ENCODE measurements around the gene HSD17B4. TPM values are rescaled to one million over a fixed set of nuclear protein-coding genes. Genes with fewer than 3 reads are reported as not detected.
"Not testable (repeated sequence)": the region's sequence is repeated elsewhere in the genome, so short reads cannot be mapped to it uniquely, and the experiment has no call there.

HSD17B4 gene, protein sequence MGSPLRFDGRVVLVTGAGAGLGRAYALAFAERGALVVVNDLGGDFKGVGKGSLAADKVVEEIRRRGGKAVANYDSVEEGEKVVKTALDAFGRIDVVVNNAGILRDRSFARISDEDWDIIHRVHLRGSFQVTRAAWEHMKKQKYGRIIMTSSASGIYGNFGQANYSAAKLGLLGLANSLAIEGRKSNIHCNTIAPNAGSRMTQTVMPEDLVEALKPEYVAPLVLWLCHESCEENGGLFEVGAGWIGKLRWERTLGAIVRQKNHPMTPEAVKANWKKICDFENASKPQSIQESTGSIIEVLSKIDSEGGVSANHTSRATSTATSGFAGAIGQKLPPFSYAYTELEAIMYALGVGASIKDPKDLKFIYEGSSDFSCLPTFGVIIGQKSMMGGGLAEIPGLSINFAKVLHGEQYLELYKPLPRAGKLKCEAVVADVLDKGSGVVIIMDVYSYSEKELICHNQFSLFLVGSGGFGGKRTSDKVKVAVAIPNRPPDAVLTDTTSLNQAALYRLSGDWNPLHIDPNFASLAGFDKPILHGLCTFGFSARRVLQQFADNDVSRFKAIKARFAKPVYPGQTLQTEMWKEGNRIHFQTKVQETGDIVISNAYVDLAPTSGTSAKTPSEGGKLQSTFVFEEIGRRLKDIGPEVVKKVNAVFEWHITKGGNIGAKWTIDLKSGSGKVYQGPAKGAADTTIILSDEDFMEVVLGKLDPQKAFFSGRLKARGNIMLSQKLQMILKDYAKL
- total RNA-seq (2014; rRNA removed; shearing (Covaris generic)): 62.6 and 90.6 TPM in 2 replicates
- polyA plus RNA-seq (2015; cell fraction: cytosol; rRNA removed): 73.2 and 93.6 TPM in 2 replicates
- 115 and 177 TPM in 2 replicates for polyA plus RNA-seq (2015; cell fraction: nucleus; rRNA removed)

DNA sequence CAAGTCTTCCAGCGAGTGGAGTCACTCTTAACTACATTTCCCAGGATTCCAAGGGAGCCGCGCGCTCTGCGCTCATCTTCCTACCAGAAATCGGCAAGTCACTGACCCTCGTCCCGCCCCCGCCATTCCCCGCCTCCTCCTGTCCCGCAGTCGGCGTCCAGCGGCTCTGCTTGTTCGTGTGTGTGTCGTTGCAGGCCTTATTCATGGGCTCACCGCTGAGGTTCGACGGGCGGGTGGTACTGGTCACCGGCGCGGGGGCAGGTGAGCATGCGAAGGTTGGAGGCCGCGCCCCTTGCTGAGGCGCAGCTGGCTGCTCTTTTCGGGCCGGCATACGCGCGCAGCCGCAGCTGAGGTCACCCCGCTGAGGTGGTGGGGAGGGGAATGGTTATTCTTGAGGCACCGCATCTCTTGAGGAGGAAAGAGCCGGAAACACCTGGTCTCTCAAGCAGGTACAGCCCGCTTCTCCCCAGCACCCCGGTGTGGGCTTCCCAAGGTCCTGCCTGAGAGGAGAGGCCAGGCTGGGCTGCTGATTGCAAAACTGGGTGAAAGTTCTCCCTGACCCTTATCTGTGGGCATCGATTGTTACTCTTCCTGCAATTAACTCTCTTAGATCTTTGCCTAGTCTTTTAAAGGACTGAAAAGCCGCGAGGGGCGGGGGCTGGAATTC is at the start of gene HSD17B4:
TSS of gene HSD17B4 (plus strand) at position 125 of the 667 bp plus-strand sequence. CDS start at position 204, 79 bp downstream.
- DNase-seq (ENCODE audit: low read depth): peak; percentile 79

DNA sequence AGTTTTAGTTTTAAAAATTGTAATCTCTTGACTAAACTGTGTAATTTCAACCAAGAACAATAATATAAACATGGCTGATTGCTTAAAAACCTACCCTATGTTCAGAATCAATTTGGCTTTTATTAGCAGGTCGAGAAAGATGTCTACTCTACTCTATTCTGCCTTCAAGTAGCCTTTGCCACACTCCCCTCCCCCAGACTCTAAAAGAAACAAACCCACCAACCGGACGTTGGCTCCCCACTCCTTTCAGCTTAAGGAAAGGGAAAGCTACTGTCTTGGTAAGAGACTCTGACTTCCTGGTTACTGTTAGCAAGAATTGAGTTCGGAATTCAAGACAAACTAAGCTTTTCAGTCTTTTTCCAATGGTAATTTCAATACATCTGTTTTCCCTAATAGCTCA is 49.7 kb upstream of the HSD17B4 start:
- no peak for DNase-seq (ENCODE audit: low read depth)

DNA sequence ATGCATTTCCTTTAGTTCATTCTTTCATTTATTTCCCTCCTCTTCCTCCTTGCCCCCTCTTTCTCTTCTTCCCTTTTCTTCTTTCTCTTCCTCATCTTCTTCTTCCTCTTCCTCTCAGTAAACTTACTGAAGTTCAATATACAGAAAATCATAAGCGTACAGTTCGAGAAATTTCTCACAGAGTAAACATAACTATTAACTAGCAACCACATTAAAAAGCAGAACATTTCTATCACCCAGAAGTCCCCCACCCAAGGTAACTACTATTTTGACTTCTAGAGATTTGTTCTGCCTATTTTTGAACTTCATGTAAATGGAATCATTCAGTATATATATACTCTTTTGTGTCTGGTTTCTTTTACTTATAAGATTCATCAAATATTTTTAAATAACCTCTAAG is 48.3 kb upstream of the HSD17B4 start:
- DNase-seq (ENCODE audit: low read depth): no peak

DNA sequence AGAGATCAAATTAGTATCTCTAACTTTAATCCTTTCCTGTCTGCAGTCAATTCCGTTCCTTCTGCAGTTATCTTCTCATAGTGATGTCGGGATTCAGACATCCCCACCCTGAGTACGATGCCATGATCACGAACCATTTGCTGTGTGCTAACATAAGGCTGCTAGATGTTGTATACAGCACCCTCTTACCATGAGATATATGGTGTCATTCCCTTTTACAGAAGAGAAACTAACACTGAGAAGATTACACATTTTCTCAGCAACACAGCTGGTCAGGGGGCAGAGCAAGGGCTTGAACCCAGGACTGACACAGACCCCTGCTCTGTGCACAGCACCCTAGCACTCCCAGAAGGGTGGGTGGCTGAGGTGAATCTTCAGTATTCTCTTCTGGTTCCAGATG is 46.9 kb upstream of the HSD17B4 start:
- DNase-seq (ENCODE audit: low read depth): no peak

DNA sequence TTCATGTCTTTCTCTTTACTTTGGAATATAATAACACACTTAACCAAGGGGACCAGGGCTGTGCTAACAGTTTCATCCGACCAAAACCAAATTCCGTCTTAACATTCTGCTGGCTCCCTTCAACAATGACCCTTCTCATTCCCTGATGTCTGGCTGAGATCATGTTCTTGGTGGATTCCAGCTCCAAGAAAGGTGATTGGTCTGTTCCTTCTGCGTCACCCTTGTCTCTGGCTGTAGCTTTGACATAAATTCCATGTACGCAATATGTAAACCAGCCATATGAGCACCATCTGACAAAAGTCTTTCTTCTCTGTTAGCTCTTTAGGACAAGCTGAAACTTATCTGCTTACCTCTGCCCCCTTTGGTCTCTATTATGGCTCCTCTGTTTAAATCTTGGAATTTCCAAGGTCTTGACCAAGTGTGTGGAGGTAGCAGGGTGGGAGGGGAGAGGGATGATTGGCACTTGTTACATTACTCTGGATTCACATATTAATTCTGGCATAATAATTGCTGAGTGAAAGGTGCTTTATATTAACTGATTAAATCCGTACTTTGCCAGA is 45.7 kb upstream of the HSD17B4 start:
- no peak for DNase-seq (ENCODE audit: low read depth)

DNA sequence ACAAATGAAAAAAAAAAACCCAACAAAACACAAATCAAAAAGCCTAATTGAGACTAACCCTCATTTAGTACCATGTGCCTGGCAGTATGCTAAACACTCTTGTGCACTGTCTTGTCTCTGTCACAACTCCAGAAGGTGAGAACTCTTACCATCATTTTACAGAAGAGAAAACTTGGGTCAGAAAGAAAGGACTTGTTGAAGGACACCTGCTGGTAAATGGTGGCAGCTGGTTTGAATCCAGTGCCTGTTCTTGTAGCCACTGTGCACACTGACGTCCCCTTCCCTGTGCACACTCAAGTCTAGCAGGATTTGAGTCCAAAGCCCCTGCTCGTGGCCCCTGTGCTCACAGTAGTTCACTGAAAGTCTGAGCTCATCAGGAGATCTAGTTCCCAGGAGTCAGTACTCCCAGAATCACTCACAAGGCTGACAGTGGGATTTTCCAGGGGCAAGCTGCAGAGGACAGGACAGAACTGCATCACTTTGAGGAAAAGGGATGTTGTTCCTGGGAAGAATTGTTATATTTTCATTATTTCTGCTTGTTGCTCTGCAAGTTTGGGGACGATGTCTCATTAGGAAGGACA is 43.0 kb upstream of the HSD17B4 start:
- DNase-seq (ENCODE audit: low read depth): no peak

DNA sequence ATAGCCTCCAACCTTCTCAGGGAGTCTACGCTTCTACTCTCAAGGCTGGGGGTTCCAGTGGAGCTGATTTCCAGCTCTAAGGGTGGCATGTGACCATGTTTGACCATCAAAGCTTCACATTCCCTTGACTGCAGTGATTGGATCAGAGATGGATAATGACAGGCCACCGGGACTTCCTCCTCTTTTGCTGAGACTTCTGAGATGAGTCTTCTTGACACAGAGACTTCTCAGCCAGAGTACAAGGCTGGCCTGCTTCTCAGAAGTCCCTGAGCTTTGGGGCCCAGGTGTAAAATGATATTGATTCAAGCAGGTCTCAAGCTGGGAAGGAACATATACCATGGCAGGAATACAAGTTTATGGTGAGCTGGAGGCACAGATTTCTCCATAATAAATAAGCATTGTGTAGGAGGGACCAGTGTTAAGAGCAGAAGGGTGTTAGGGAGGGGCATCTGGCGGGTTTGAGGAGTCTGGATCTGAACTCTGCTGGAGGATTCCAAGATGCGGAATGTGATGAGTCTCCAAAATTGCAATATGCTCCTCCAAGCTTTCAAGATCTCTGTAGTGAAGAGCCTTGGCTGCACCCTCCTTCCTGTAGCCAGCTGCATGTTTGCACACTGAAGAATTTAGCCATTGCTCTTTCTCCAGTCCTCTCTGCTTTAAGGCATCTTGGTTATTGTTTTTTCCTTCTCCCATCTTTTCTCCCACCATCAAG is 41.7 kb upstream of the HSD17B4 start:
- no peak for DNase-seq (ENCODE audit: low read depth)

DNA sequence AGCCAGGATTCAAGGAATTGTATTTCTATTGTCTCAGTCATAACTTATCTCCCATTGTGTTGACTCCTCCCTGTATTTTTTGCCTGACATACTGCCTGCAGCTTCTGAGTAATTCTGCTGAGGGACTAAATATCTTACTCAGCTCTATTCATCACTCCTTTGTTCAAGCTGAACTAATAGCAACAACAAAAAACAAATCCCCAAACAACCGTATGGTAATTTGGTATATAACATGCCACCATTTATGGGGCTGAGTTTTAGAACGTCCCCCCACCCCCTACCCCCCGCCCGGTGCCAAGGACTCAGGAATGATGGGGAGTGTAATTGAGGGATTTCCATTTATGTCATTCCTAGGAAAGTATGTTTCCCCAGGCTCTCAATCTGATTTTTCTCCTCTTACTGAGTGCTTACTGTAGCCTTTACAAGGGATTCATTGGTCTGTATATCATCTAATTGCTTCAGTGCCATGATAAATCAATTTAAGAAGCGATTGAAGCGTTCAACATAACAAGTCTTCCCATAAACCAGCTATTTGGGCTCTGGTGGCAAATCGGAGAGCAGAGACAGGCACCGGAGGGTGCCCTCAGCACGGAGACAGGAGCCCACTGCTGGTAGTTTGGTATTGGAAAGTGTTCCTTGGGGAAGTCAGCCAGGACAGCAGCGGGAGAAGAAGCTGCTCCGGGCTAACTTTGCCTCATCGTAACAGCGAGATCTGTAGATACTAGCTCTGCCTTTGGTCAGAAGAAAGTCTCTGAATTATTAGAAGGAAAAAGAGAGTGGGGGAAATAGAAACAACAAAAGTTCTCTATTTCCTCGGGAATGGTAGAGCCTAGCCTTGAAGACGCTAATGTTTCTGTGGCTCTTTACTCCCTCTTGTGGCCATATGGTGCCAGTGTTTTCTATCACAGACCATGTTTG is 40.7 kb upstream of the HSD17B4 start:
- peak; percentile 72 for DNase-seq (ENCODE audit: low read depth)

DNA sequence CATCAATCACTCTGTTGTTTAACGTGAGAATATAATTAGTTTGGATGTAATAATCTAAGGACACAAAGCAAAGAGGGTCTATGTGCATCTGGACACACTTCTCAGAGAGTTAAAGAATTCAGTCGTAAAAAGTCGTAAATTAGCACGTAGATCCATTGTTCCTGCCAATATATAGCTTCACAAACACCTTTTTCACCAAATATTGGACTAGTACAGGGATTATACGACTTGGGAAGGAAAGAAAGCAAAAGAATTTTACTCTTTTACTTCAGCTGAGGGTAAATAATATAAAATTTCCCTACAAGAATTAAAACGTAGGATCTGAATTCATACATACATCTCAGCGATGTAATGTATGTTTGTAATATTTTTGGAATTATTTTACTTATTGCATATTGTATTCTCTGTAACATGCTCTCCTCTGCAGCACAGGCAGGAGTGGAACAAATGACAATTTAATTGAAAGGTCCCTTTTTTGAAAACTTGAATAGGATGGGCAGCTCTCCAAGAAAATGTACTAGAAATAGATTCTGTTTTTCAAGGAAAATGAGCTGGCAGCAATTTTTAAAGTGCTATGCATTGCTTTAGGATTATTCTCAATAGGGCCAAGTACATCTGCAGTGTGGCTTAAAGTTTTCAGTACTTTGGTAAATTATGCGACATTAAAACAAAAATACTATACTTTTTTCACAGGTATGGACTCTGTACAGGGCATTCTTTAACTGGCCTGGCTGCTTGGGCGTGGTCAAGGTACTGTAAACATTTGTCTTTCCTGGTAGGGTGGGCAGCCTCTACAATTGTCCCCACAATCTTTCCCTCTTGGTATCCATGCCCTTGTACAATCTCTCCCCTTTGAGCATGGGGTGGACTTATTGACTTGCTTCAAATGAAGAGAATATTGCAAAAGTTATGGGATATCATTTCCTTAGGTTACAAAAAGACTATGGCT is 39.7 kb upstream of the HSD17B4 start:
- no peak for DNase-seq (ENCODE audit: low read depth)

DNA sequence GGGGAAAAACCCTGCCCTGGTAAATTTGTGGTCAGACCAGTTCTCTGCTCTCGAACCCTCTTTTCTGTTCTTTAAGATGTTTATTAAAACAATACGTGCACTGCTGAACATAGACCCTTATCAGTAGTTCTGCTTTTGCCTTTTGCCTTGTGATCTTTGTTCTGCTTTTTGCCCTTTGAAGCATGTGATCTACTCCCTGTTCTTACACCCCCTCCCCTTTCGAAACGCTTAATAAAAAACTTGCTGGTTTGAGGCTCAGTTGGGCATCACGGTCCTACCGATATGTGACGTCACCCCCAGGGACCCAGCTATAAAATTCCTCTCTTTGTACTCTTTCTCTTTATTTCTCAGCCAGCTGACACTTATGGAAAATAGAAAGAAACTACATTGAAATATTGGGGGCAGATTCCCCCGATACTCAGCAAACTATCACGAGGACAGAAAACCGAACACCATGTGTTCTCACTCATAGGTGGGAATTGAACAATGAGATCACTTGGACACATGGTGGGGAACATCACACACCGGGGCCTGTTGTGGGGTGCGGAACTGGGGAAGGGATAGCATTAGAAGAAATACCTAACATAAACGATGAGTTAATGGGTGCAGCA is 38.1 kb upstream of the HSD17B4 start:
- DNase-seq (ENCODE audit: low read depth): not testable (repeated sequence)

DNA sequence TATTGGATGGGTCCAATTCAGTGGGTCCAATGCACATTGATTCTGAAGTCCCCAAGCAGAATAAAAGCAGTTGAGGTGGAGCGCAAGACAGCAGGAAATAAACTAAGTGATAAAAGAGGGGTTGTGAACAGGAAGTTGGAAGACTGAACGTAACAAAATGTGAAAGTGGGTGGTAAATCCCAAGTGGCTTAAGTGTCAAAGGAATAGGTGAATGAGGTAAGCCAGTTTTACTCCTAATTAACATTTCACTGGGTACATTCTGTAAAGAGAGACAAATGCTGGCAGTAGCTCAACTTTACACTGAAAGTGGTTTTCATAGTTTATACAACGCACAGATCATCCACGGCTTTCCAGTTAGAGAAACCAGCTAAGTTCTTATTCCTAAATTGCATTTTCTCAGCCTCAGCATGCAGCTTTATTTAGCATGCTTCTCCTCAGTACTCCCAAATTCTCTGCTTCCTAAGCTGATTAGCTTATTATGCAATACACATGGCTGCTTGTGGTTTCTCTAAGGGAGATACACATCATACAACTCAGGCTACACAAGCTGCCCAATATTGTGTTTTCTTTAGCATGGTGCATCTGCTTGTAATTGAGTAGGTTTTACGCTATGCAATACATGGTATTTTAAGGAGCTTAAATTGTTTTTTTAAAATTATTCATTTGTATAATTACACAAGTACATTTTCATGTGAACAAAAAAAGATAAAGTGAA is 34.2 kb upstream of the HSD17B4 start:
- DNase-seq (ENCODE audit: low read depth): no peak

DNA sequence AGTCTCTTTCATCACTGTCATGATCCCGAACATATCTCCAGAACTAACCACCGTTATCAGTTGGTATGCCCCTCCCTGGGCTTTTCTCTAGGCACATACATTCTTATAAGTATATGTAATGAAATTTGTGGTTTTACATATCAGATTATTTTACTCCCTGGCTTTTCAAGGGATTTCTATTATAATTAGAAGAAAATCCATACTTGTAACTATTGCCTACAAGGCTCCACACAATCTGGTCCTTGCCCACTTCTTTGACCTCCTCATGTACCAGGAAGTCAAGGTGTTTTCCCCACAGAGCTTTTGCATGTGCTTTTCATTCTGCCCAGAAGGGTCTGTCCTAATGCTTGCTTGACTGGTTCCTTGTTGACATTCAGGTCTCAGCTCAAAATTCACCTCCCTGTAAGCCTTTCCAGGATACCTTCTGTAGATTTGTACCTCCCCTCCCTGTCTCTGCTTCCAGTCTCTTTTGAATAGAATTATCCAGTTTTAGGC is 33.6 kb upstream of the HSD17B4 start:
- no peak for DNase-seq (ENCODE audit: low read depth)

DNA sequence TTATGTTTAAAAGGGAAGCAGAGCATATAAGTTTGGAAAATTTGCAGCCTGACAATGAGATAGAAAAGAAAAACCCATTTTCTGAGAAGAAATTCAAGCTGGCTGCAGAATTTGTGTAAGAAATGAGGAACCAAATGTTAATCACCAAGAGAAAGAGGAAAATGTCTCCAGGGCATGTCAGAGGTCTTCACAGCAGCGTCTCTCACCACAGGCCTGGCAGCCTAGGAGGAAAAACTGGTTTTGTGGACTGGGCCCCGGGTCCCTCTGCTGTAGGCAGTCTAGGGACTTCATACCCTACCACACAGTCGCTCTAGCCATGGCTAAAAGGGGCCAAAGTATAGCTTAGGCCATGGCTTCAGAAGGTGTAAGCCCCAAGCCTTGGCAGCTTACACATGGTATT is 32.1 kb upstream of the HSD17B4 start:
- DNase-seq (ENCODE audit: low read depth): no peak

DNA sequence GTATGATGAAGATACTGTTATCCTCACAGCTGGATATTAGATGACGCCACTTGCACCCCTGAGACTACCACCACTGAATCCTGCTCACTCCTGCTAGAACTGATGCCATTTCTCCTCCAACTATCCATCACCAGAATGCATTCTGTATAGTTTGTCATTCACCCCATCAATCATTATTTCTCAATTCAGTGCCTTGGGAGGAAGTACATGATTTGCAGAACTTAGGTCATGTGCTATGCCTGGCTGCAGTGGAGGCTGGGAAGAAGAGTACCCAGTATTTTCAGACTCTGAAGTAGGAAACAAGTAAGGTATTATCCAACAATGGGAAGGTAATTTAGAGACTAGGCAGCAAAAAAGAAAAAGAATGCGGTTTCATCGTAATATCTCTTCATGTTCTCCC is 26.2 kb upstream of the HSD17B4 start:
- no peak for DNase-seq (ENCODE audit: low read depth)

DNA sequence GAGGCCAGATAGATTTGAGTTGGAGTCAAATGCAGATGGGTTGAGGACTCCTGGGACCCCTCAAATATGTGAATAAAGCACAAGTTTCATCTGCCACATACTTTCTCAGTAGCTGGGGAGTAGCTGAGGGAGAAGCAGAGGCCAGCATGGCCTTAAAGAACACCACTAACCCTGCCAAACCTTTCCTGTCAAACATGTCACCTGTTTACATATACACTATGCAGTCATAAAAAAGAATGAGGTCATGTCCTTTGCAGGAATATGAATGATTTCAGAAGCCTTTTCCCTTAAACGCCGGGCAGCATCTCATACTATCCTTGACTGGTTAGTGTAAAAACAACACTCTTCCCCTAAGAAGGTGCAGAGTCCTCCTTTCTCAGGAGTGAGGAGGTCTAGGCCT is 25.2 kb upstream of the HSD17B4 start:
- no peak for DNase-seq (ENCODE audit: low read depth)

DNA sequence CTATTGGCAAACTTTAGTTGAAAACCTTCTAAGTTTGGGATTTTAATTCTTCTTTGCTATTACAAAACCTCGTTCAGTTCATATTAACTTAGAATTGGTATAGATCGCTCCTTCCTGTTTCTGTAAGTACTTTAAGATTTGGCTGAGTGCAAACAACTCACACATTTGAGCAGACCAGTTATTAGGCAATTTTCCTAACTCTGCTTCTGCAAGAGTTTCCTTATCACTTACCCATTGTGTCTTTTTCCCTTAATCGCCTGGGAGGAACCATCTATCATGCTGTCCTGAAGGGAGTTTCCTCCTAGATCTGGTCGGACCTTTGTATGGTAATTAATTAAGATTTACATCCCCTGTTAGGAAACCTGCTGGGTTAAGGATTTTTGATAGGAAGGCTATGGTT is 24.7 kb upstream of the HSD17B4 start:
- not testable (repeated sequence) for DNase-seq (ENCODE audit: low read depth)

DNA sequence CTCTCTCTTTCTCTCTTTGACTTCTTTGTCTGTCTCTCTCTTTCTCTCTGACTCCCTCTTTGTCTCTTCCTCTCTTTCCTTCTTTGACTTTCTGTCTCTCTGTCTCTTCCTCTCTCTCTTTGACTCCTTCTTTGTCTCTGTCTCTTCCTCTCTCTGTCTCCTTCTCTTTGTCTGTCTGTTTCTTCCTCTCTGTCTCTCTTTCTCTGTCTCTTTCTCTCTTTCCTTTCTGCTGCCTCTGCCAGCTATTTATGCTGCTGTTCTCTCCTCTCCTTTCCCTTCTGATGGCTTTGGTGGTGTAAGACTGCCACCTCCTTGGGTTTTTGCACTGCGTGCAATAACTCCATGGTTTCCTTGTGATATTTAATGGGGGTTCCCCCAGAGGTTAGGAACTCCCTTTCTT is 24.1 kb upstream of the HSD17B4 start:
- not testable (repeated sequence) for DNase-seq (ENCODE audit: low read depth)
